OCI-LY1 (cell line): ENCODE results near the gene PLPPR3.

Experiments
- CTCF ChIP-seq: fragments of 200-600 bp; sonication (generic), shearing (Covaris generic); IDR thresholded peaks from 2 replicates; pipeline ENCODE4 v1.5.1; 2017; ENCODE audit warnings: mild to moderate bottlenecking, antibody characterized with exemption, low read length, moderate library complexity, mixed read lengths
- EZH2 ChIP-seq: fragments of 200-600 bp; sonication (generic), shearing (Covaris generic); IDR thresholded peaks from 2 replicates; pipeline ENCODE4 v1.8.0; 2017; ENCODE audit warnings: borderline replicate concordance, mixed run types, mild to moderate bottlenecking, antibody characterized with exemption, low read length, moderate library complexity, mixed read lengths

- TF ChIP-seq CTCF (no peak), EZH2 (no peak)
These were observed 26.7 kb upstream of the PLPPR3 start for GRCh38 chr19:848386-848921.
